GM18907 (cell line): Measurements from ENCODE around the gene NSUN5.
"Not testable (repeated sequence)": the region's sequence is repeated elsewhere in the genome, so short reads cannot be mapped to it uniquely, and the experiment has no call there.

Experiments
- ATAC-seq: cut with Tn5 transposase; IDR thresholded peaks from one replicate; pipeline ENCODE4 v1.9.1; 2021; ENCODE audit warnings: mild to moderate bottlenecking, moderate library complexity; ENCODE audit not compliant: unreplicated experiment

Gene NSUN5

DNA sequence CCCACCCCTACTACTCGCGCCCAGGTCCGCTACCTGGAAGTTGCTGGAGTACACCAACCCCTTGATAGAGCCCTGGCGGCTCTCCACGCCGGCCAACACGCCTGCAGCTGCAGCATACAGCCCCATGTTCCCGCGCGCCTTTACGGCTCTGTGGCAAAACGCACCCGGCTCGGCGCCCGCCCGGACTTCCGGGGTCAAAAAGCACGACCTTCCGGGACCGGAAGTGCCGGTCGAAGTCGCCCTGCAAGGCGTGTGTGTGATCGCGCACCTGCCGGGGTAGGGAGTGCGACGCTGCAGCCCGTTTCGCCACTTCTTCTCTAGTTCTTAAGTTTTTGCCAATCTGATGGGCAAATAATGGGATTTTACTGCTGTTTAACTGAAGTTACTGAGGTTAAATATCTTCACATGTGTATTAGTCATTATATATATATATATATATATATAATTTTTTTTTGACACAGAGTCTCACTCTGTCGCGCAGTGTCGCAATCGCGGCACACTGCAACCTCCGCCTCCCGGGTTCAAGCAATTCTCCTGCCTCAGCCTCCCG, at the start of gene NSUN5:
NSUN5 (minus strand) TSS at position 162 of the 550 bp plus-strand sequence; CDS start at position 126, 36 bp downstream.
- peak; percentile 87 for ATAC-seq

DNA sequence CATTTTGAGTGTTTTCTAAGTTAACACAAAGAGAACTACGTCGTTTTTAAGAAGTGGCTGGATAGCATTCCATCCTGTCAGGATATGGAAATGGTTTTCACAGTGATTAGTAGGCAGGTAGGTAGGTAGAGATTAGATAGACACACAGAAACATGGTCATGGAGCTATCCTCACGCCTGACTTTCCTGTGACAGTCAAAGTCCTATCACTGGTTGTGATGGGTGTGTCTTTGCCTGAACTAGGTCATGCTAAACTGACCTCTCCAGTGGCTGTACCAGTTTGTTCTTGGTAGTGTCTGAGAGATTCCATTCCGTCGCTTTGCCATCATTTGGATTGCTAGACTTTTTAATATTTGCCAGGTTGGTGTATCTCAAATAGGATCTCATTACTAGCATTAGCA, 47.5 kb upstream of the NSUN5 start:
- no peak for ATAC-seq

DNA sequence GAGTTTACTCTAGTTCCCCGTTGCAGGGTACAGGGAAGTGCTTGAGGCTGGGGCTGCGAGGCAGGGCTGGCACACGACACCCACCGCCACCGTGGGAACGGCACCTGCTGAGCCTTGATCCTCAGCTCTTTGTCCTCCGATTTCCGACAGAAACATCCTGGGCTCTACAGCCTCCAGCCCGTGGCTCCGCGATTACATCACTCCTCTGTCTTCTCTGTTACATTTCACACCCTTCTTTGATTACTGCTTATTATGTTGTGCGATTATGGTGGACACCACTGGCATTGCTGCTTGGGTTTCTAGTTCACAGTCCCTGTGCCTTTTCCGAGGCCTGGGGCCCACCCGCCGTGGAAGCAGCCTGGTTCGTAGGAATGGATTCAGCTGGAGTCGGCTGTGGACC, 46.2 kb upstream of the NSUN5 start:
- no peak for ATAC-seq

DNA sequence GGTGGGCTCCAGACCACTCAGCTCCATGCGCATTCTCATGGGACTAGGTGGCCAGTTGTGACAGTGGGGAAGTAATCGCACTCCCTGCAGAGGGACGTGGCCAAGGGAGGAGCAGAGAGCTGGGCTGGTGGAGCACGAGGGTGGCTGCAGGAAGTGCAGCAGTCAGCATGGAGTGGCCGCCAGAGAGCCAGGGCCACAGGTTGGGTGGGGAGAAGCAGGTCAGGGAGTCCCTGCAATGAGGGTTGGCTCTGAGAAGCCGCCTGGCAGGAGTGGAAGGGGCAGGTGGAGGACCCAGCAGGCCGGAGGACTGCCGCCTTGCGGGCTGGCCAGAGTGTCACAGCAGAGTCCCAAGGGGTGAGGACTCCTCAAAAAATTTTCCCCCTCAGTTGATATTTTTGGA, 45.6 kb upstream of the NSUN5 start:
- ATAC-seq = no peak

DNA sequence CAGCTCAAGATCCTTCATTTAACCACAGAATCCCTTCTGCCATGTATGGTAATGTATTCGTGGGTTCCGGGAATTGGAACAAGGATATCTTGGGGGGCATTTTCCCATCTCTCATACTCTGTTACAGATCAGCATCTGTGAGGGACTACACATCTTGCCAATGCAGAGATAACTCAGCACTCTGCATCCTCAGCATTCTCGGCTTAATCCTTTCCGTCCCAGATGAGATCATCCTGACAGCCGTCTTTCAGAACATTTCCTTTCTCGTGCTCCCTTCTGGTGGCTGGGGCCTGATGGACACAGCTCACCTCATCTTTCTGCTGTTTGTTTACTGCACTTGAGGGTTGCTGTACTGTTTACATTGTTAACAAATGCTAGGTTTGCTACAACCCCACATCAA, 44.6 kb upstream of the NSUN5 start:
- ATAC-seq = no peak

DNA sequence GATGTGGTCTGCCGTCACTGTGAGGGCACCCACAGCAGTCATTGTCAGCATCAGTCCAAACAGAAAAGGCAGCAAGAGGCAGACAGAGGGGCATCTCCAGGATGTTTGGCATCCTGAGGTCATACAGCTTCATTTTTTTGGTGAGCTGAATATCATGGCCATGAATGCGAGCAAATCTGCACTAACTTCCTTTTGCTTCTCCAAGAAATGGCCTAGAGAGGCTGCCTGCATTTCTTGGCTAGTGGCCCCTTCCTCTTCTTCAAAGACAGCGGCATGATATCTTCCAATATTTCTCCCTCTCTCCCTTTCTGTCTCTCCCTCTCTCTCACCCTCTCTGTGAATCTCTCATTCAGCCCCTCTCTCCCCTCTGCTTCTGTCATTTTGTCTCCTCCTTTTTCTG, 44.2 kb upstream of the NSUN5 start:
- no peak for ATAC-seq

DNA sequence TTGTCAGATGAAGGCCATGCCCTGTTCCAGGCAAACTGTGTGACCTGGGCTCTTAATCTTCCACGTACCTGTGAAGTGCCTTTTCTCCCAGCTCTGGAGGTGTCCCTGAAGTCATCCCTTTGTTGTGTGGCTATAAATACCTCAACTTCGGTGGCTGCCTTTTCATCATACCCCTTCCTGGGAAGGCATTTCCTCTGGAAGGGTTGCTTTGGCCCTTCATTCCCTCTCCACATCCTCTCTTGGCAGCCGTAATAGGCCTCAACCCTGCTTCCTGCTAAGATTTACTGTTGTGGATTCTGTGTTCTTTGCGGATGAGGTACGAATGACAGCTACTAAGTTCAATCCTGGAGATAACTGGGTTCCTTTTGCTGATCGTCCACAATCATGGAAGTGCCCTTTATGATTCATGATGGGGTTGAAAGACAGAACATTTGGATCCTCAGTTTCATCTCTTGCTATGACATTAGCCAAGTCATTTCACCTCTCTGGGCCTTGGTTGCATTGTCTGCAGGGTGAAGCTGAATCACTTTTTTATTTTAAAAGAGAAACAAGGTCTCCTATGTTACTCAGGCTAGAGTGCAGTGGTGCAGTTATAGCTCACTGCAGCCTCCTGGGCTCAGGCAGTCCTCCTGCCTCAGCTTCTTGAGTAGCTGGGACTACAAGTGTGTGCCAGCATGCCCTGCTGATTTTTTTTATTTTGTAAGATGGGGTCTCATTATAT, 43.0 kb upstream of the NSUN5 start:
- no peak for ATAC-seq

DNA sequence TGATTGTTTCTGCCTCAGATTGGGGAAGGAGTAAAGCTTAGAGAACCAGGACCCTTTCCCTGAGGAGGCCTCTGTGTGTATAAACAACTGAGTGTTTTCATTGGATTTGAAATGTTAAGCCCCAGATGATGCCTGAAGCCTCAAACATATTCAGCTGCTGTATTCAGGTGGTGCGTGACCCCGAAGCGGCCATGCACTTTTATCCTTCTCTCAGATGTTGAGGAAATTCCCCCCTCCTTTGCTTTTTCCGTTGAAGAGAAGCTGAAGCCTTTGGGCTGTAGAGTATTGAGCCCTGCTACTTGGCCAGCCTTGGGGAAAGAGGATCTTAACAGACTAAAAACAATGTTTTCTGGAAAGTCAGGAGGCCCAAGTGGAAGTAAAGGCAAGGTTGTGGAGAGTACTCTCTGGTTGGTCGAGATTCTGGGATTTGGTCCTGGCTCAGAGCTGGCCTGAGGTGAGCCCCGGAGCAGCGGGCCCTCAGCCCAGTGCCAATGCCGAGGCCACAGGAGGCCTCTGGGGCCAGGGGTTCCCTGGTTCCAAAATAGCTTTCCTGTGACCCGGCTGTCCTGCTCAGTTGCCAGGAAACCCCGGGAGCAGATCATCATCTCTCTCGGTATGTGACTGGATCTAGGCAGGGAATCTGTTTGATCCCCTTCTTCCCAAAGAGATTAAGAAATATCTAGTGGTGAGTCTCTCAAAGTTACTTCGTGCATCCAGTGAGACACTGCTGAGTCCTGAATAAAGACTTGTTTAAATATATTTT, 41.9 kb upstream of the NSUN5 start:
- no peak for ATAC-seq

DNA sequence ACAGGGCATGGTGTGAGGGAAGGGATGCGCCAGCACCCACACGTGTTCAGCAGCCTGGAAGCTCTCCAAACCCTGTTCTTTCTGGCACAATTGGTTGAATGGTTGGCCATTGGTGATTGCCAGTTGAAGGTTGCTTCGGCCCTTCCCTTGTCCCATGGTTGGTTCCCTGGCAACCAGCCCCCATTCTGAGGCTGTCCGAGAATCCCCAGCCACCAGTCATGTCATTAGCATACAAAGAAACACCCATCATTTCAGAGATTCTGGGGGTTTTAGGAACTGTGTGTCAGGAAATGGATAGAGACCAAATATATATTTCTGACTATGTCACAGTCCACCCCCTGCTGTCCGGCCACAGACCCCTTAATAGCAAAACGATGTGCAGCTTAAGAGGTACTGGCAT, 41.1 kb upstream of the NSUN5 start:
- no peak for ATAC-seq

DNA sequence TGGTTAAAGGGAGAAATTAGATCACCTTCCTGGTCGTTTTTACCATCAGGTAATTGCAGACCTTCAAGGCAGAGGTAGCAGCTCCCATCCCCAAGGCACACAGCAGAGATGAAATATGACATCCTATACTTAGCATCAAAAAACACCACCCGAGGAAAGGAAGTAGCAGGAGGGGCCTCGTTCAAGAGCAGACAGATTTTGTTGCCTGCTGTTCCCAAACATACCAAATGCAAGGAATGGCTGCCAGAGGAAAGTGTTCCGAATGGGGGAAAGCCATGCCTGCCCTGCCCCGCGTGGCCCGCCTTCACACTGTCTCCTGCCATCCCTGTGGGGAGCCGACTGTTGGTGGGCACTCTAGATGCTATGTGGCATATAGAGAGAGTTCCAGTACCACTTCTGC, 37.3 kb upstream of the NSUN5 start:
- ATAC-seq = no peak

DNA sequence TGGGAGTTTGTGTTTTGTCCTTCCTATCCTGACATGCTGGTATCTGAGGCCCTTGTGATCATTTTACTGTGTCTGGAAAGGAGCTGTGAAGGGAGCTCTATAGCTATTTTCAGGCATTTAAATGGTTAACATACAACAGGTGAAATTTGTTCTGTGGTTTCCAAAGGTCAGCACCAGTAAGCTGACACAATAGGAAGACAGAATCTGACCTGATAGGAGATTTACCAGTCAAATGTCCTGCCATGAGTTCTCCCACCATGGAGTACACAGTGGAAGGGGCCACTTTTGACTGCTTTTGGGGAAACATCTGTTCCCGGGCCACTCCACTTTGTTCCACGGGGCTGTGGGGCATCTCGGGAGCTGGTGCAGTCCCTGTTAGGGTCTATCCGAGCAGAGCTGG, 36.9 kb upstream of the NSUN5 start:
- ATAC-seq = no peak

DNA sequence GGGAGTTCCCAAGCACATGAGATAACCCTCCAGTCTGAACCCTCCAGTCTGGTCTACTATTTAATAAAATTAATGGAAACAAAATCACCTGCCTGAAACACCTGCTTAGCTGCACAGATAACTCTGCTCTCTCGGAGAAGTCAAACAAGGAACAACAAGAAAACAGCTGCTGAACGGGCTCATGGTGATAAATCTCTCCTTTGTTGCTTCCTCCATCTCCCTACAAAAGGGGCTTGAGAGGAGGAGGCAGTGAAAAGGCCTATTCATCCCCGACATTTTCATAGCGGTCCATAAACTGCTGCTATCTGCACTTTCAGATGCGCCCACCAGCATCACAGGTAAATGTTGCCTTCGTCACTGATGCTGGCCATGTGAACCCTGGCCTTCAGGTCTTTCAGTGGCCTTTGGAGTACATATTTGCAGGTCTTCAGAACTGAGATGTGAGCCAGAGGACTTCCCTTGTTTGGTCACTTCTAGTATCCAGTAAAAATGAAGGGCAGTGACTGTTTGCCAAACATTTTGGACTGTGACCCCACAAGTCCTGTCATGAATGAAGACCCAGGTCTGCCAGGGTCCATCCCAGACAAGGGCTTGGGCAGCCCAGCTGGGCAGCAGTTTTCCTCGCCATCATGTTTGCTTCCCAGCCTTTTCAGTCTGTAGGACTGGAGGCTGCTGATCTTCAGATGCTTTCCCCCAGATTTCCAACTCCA, 35.2 kb upstream of the NSUN5 start:
- no peak for ATAC-seq

DNA sequence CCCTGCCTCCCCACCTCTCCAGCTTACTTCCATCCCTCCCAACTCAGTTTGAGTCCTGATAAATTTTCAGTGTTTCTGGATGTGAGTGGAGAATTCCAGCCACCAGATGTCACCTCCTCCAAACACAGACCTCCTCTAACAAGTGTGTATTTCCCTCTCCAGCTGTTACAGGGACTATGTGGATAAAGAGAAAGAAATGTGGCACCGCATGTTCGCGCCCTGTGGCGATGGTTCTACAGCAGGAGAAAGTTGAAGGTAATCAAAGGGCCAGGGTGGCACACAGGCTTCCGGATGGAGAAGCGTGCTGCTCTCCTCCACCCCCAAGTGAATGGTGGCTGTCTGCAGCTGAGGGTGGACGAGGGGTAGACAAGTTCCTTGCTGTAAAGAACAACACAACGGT, 34.0 kb upstream of the NSUN5 start:
- ATAC-seq = no peak

DNA sequence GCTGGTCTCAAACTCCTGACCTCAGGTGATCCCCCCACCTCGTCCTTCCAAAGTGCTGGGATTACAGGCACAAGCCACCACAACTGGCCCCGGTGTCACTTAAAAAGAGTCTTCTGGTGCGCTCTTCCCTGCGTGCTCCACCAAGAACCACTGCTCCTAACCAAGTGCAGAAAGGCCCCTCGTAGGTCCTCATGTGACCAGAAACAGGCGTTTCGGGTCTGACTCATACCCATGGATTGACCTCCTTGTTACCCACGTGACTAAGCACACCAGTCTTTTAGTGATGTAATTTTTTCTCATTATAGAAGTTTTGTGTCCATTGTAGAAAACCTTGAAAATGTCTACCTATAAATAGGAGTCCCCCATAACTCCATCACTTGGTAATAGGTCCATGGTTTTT, 33.3 kb upstream of the NSUN5 start:
- no peak for ATAC-seq

DNA sequence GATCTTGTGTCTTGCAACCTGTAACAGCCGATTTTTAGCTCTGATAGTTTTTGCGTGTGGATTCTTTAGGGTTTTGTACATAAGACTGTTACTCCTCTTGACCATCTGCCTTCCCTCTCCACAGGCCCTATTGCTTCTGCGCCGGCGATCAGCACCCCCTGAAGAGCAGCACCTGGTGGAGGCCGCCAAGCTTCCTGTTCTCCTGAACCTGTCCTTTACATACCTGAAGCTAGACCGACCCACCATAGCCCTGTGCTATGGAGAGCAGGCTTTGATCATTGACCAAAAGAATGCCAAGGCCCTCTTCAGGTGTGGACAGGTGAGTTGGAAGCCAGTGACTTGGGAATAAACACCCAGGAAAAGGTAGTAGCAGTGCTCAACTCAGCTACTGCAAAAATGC, 31.9 kb upstream of the NSUN5 start:
- ATAC-seq = no peak

DNA sequence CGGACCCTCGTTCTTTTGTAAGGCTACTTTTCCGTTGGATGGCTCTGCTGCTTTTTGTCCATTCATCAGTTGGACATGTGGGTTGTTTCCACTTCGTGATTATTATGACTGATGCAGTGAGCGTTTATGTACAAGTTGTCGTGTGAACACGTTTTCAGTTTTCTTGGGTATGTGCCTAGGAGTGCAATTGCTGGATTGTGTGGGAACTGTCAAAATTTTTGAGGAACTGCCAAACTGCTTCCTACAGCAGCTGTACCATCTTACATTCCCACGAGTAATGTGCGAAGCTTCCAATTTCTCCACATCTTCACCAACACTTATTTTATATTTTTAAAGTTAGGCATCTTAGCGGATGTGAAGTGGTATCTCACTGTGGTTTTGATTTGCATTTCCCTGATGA, 29.7 kb upstream of the NSUN5 start:
- no peak for ATAC-seq

DNA sequence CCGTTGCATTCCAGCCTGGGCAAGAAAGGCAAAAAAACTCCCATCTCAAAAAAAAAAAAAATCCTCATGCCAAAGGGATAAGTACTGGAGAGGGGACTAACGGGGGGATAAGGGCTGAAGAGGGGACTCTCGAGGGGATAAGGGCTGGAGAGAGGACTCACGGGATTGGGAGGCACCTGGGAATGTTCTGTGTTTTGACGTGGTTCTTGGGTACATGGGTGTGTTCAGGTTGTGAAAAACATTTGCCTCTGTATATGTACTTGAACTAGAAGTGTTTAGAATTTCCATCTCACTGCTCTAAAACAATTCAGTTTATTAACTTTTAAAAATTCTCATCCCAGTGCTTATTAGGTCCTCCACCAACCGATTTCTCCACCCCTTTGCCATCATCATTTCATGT, 23.8 kb upstream of the NSUN5 start:
- no peak for ATAC-seq

DNA sequence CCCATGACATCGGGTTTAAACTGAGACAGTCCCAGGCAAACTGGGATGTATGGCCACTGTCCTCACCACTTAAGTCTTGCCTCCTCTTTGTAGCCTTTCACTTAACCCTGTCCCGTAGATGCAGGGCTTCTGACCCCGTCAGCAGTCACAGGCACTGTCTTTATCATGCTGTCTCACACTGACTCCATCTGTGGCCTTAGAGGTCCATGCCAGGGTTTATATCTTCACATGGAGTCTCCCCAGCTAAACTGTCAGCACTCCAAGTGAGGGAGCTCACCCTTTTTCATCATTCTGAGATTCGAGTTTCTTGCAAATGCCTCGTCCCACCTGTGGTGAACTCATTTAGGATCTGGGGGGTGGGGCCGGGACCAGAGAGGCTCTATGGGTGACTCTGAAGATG, 22.1 kb upstream of the NSUN5 start:
- ATAC-seq = no peak

DNA sequence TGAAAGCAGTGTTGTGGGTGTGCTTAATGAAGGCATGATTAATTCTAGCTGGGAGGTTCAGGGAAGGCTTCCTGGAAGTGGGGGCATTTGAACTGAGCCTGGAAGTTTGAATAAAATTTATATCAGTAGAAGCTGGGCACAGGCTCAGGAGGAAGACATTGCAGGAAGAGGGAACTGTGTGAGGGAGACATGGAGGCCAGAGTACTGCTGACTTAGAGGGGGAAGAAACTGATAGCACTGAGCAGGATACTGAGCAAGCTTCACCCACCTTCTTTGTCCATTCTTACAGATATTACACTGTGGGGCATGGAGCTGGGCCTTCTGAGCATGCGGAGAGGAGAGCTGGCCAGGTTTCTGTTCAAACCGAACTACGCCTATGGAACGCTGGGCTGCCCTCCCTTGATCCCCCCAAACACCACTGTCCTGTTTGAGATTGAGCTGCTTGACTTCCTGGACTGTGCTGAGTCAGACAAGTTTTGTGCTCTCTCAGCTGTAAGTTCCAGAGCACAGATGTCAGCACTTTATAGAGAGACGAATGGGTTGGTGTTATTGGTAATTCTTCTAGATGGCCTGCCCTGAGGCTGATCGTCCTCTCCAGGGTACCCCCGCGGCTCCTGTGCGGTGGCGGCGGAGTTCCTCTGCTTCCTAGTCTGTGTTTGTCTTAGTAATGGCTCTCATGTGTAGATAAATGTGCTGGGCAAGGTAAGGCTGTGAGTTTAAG, 21.4 kb upstream of the NSUN5 start:
- ATAC-seq = no peak

DNA sequence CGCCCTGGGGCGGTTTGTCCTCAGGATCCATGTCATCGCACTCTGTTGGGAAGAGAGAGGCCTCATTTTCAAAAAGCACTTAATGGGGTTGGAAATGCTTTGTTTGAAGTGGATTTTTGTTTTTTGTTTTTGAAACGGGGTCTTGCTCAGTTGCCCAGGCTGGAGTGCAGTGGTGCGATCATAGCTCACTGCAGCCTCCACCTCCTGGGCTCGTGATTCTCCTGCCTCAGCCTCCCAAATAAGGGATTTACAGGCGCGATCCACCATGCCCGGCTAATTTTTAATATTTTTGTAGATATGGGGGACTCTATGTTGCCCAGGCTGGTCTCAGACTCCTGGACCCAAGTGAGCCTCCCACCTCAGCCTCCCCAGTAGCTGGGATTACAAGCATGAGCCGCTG, 20.1 kb upstream of the NSUN5 start:
- ATAC-seq = no peak

DNA sequence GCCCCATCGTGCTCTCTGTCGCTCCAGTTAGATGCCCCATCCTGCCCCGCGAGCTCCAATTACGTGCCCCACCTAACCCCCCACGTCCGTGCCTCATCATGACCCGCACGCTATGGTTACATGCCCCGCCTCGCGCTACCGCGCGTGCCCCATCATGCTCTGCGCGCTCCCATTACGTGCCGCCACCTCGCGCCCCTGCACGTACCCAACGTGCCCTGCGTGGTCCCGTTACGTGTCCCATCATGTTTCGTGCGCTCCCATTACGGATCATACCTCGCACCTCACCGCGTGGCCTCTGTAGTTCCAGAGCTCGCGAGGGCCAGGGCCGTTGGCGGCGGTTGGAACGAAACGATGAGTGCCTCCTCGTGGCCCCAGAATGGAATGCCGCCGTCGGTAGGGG, 19.3 kb upstream of the NSUN5 start, which contains the start of the genes FKBP6 and TRIM50:
FKBP6 (plus strand) TSS at position 240 of the 400 bp plus-strand sequence. CDS start 268 bp downstream, outside the sequence.
TRIM50 (minus strand) TSS at position 161 of the 400 bp plus-strand sequence. CDS start 3,295 bp downstream, outside the sequence.
- ATAC-seq = not testable (repeated sequence)
